Gastroesophageal sphincter (tissue), 3 donors: ENCODE measurements around the gene RTCA.
"Not testable (repeated sequence)": the region's sequence is repeated elsewhere in the genome, so short reads cannot be mapped to it uniquely, and the experiment has no call there.

Source experiments
- EP300 ChIP-seq: sonication (generic); formaldehyde crosslinking; IDR thresholded peaks from one replicate; pipeline ENCODE4 v1.6.1; 2017; ENCODE audit warnings: antibody characterized with exemption, mild to moderate bottlenecking
- POLR2A ChIP-seq, 2 donors: fragments of 450-650 bp; IDR thresholded peaks; one replicate each; pipeline ENCODE4 v1.6.1; 2017; ENCODE audit warnings: antibody characterized with exemption in 2 of 2, mild to moderate bottlenecking in 2 of 2, moderate library complexity in 1 of 2
- TF ChIP-seq, protein P1 (sequence below), 4 experiments: fragments of 200-600 bp in 2 of 4; fragments of 450-650 bp in 2 of 4; sonication (generic) in 1 of 4; IDR thresholded peaks; one replicate each; pipeline ENCODE4 v1.5.1; 2017 to 2019; ENCODE audit warnings: antibody characterized with exemption in 4 of 4, mild to moderate bottlenecking in 2 of 4, moderate library complexity in 2 of 4

DNA sequence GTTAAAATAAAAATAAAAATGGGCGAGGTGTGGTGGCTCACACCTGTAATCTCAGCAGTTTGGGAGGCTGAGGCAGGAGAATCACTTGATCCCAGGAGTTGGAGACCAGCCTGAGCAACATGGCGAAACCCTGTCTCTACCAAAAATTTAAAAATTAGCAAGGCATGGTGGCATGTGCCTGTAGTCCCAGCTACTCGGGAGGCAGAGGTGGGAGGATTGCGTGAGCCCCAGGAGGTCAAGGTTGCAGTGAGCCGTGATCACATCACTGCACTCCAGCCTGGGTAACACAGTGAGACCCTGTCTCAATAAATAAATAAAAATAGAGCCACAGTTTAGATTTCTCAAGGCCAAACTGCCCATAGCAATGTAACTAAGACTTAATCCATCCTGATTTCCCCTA, 9.7 kb upstream of the RTCA start:
- TF ChIP-seq, protein P1, sequence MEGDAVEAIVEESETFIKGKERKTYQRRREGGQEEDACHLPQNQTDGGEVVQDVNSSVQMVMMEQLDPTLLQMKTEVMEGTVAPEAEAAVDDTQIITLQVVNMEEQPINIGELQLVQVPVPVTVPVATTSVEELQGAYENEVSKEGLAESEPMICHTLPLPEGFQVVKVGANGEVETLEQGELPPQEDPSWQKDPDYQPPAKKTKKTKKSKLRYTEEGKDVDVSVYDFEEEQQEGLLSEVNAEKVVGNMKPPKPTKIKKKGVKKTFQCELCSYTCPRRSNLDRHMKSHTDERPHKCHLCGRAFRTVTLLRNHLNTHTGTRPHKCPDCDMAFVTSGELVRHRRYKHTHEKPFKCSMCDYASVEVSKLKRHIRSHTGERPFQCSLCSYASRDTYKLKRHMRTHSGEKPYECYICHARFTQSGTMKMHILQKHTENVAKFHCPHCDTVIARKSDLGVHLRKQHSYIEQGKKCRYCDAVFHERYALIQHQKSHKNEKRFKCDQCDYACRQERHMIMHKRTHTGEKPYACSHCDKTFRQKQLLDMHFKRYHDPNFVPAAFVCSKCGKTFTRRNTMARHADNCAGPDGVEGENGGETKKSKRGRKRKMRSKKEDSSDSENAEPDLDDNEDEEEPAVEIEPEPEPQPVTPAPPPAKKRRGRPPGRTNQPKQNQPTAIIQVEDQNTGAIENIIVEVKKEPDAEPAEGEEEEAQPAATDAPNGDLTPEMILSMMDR (IDR thresholded peaks at IDR 0.05), result not testable (repeated sequence)
- not testable (repeated sequence) for TF ChIP-seq POLR2A (IDR thresholded peaks at IDR 0.05); EP300
